H1 (cell line): ENCODE measurements around the gene CORO7. TPM values are rescaled to one million over a fixed set of nuclear protein-coding genes. Genes with fewer than 3 reads are reported as not detected.

ENCODE experiments used
- CTCF ChIA-PET: fragments of 300-600 bp; sonication (Branson Sonifier 250); formaldehyde crosslinking; loops from one replicate; lab custom pipeline; 2021; ENCODE audit not compliant: partially characterized antibody; lab: Charles Lee
- POLR2A ChIA-PET: fragments of 300-600 bp; sonication (Branson Sonifier 250); formaldehyde crosslinking; loops from one replicate; lab custom pipeline; 2021; ENCODE audit warnings: inconsistent platforms; ENCODE audit not compliant: partially characterized antibody; lab: Charles Lee
- DNase-seq, 2 experiments: peaks; one replicate each; pipeline versions ENCODE4 v3.0.0 to v3.0.0-alpha.2; 2010 to 2022; ENCODE audit warnings: low spot score in 2 of 2, low read depth in 1 of 2, mixed read lengths in 1 of 2
- FAIRE-seq: peaks from 2 replicates; lab custom pipeline; 2011; peaks lifted over from hg19 to GRCh38; lab: Jason Lieb, UNC
- H2AFZ ChIP-seq: 2 replicates; pipeline ENCODE4 v1.8.1; 2012; ENCODE audit warnings: low read length, inconsistent platforms
- H2AK5ac ChIP-seq: 2 replicates; pipeline ENCODE4 v1.6.1; 2013; ENCODE audit warnings: low read depth, low read length
- H2BK120ac ChIP-seq: replicated peaks from 2 replicates; pipeline ENCODE3; 2013; ENCODE audit warnings: low read depth, low read length, inconsistent platforms
- H2BK12ac ChIP-seq: 2 replicates; pipeline ENCODE4 v1.6.1; 2013; ENCODE audit warnings: low read depth, low read length
- H2BK15ac ChIP-seq: 2 replicates; pipeline ENCODE4 v1.6.1; 2013; ENCODE audit warnings: low read length
- H2BK20ac ChIP-seq: 2 replicates; pipeline ENCODE4 v1.6.1; 2013; ENCODE audit warnings: low read length
- H2BK5ac ChIP-seq: 2 replicates; pipeline ENCODE4 v1.6.1; 2013; ENCODE audit warnings: low read depth, low read length
- H3K14ac ChIP-seq: 2 replicates; pipeline ENCODE4 v1.6.1; 2013; ENCODE audit warnings: inconsistent platforms; ENCODE audit not compliant: insufficient read length
- H3K18ac ChIP-seq: 2 replicates; pipeline ENCODE4 v1.6.1; 2013; ENCODE audit warnings: low read length; ENCODE audit errors: extremely low read depth
- H3K23ac ChIP-seq: 2 replicates; pipeline ENCODE4 v1.6.1; 2013; ENCODE audit warnings: inconsistent platforms; ENCODE audit not compliant: insufficient read length
- H3K23me2 ChIP-seq: 2 replicates; pipeline ENCODE4 v1.6.1; 2013; ENCODE audit warnings: low read depth, low read length
- H3K27ac ChIP-seq: 2 replicates; pipeline ENCODE4 v1.6.1; 2011; ENCODE audit warnings: low read depth, low read length, inconsistent platforms
- H3K27me3 ChIP-seq, 4 experiments: replicated peaks in 1 of 4; 1 replicate in 1 of 4; 2 replicates in 3 of 4; pipeline versions ENCODE4 v1.6.1 to v1.8.1; 2011 to 2013; ENCODE audit warnings: low read length in 3 of 4, mild to moderate bottlenecking in 3 of 4, inconsistent platforms in 2 of 4, mixed read lengths in 2 of 4, moderate library complexity in 1 of 4; ENCODE audit not compliant: control insufficient read depth in 3 of 4, insufficient read depth in 3 of 4; ENCODE audit errors: extremely low read depth in 1 of 4
- H3K36me3 ChIP-seq, 4 experiments: 2 replicates each; pipeline versions ENCODE4 v1.6.1 to v1.8.1; 2011 to 2013; ENCODE audit warnings: mild to moderate bottlenecking in 4 of 4, low read length in 3 of 4, moderate library complexity in 2 of 4, control low read depth in 1 of 4, inconsistent platforms in 1 of 4; ENCODE audit not compliant: insufficient read depth in 4 of 4, control insufficient read depth in 2 of 4
- H3K4ac ChIP-seq: replicated peaks from 2 replicates; pipeline ENCODE3; 2013; ENCODE audit warnings: low read length, low read depth, mixed read lengths, inconsistent platforms; ENCODE audit not compliant: insufficient read length
- H3K4me1 ChIP-seq, 4 experiments: replicated peaks in 1 of 4; 1 replicate in 1 of 4; 2 replicates in 3 of 4; pipeline versions ENCODE4 v1.6.1 to v1.8.1; 2011 to 2013; ENCODE audit warnings: low read length in 3 of 4, inconsistent platforms in 2 of 4, mixed read lengths in 1 of 4; ENCODE audit not compliant: insufficient read depth in 4 of 4, control insufficient read depth in 3 of 4
- H3K4me2 ChIP-seq, 2 experiments: 2 replicates each; pipeline versions ENCODE4 v1.6.1 to v1.8.1; 2011 to 2013; ENCODE audit warnings: low read depth in 2 of 2, low read length in 2 of 2, control low read depth in 1 of 2, inconsistent platforms in 1 of 2, mild to moderate bottlenecking in 1 of 2; ENCODE audit not compliant: insufficient read depth in 1 of 2
- H3K4me3 ChIP-seq, 4 experiments: fragments of 200-600, 300-600 bp in 1 of 4; sonication (generic), shearing (Covaris generic), sonication (Bioruptor Twin) in 1 of 4; 2 replicates each; pipeline versions ENCODE4 v1.5.1 to v1.8.1; 2011 to 2016; ENCODE audit warnings: low read length in 4 of 4, low read depth in 3 of 4, control low read depth in 2 of 4, inconsistent platforms in 2 of 4, mild to moderate bottlenecking in 2 of 4, mixed read lengths in 1 of 4, moderate library complexity in 1 of 4; ENCODE audit not compliant: insufficient read depth in 2 of 4; ENCODE audit errors: extremely low read depth in 1 of 4
- H3K56ac ChIP-seq: replicated peaks from 2 replicates; pipeline ENCODE3; 2013; ENCODE audit warnings: low read depth, mild to moderate bottlenecking, mixed read lengths, low read length, inconsistent platforms; ENCODE audit not compliant: insufficient read length
- H3K79me1 ChIP-seq: 2 replicates; pipeline ENCODE4 v1.6.1; 2013; ENCODE audit warnings: low read depth, low read length, control low read depth
- H3K79me2 ChIP-seq, 2 experiments: 2 replicates each; pipeline versions ENCODE4 v1.6.1 to v1.8.1; 2012 to 2013; ENCODE audit warnings: low read length in 2 of 2, mild to moderate bottlenecking in 2 of 2, inconsistent platforms in 1 of 2; ENCODE audit not compliant: insufficient read depth in 2 of 2, control insufficient read depth in 1 of 2
- H3K9ac ChIP-seq, 4 experiments: replicated peaks in 1 of 4; 1 replicate in 1 of 4; 2 replicates in 3 of 4; pipeline versions ENCODE4 v1.6.1 to v1.8.1; 2011 to 2013; ENCODE audit warnings: low read depth in 3 of 4, low read length in 3 of 4, control low read depth in 2 of 4, mild to moderate bottlenecking in 2 of 4, moderate library complexity in 2 of 4, inconsistent platforms in 1 of 4; ENCODE audit errors: extremely low read depth in 1 of 4
- H3K9me3 ChIP-seq, 2 experiments: 2 replicates each; pipeline versions ENCODE4 v1.6.1 to v1.8.1; 2012 to 2013; ENCODE audit warnings: mild to moderate bottlenecking in 2 of 2, moderate library complexity in 2 of 2, control low read depth in 1 of 2, inconsistent platforms in 1 of 2, low read depth in 1 of 2, low read length in 1 of 2, mixed read lengths in 1 of 2; ENCODE audit not compliant: insufficient read depth in 2 of 2
- H4K20me1 ChIP-seq, 2 experiments: replicated peaks in 1 of 2; 2 replicates each; pipeline versions ENCODE3 to v1.8.1; 2011 to 2013; ENCODE audit warnings: inconsistent platforms in 2 of 2, low read length in 2 of 2, mild to moderate bottlenecking in 1 of 2; ENCODE audit not compliant: insufficient read depth in 2 of 2, control insufficient read depth in 1 of 2
- H4K5ac ChIP-seq: 2 replicates; pipeline ENCODE4 v1.6.1; 2013; ENCODE audit warnings: low read length, low read depth, mixed read lengths, inconsistent platforms; ENCODE audit not compliant: insufficient read length
- H4K8ac ChIP-seq: 2 replicates; pipeline ENCODE4 v1.8.0; 2013; ENCODE audit warnings: mild to moderate bottlenecking, moderate library complexity, low read length, inconsistent platforms; ENCODE audit not compliant: insufficient read depth; ENCODE audit errors: extremely low read depth
- H4K91ac ChIP-seq: replicated peaks from 2 replicates; pipeline ENCODE3; 2013; ENCODE audit warnings: low read length, mixed read lengths, inconsistent platforms; ENCODE audit not compliant: insufficient read length
- RAD21 ChIP-seq, 2 experiments: IDR thresholded peaks in 1 of 2; conservative IDR thresholded peaks in 1 of 2; 2 replicates each; pipeline ENCODE4 v1.6.1; 2011; ENCODE audit warnings: low read depth in 2 of 2, low read length in 2 of 2, improper control_type of control experiment in 1 of 2, inconsistent platforms in 1 of 2, mild to moderate bottlenecking in 1 of 2, moderate library complexity in 1 of 2
- SP2 ChIP-seq: IDR thresholded peaks from 2 replicates; pipeline ENCODE4 v1.6.1; 2012; ENCODE audit warnings: mild to moderate bottlenecking, low read length, inconsistent platforms
- TEAD4 ChIP-seq: IDR thresholded peaks from 2 replicates; pipeline ENCODE4 v1.6.1; 2012; ENCODE audit warnings: low read depth, low read length, inconsistent platforms, mixed read lengths
- WGBS, 2 experiments: shearing (Covaris generic) in 1 of 2; methylation state at CpG; one replicate each; pipeline versions ENCODE4 v1.1.6 to v1.1.7; 2013 to 2015; ENCODE audit warnings: low lambda C conversion rate in 2 of 2, mixed read lengths in 2 of 2, inconsistent platforms in 1 of 2, low coverage in 1 of 2, missing lambda C conversion rate in 1 of 2; ENCODE audit not compliant: insufficient replicate concordance in 2 of 2, insufficient coverage in 1 of 2, insufficient read length in 1 of 2; ENCODE audit errors: extremely low coverage in 1 of 2, missing lambda C conversion rate in 1 of 2; 5-methylcytosine and 5-hydroxymethylcytosine counted together
- polyA plus RNA-seq, 7 experiments: library from polyadenylated mRNA; depleted of rRNA in 3 of 7; stranded (reverse) in 5 of 7; unstranded in 2 of 7; fragments of >200 nt in 5 of 7; fragments of 200-250 nt in 2 of 7; gene quantifications; 1 replicate in 5 of 7; 2 replicates in 1 of 7; 4 replicates in 1 of 7; pipeline versions ENCODE4 v1.2.1 to v1.2.3, GENCODE V29; 2011 to 2013; ENCODE audit warnings: missing spikeins in 2 of 7, mixed read lengths in 2 of 7
- total RNA-seq: library from RNA; stranded (reverse); fragmentation: NEBNext Ultra II Directional; extraction: Animal tissue kit (Norgen Biotek cat#: 25700); gene quantifications from 2 replicates; pipeline ENCODE4 v1.2.1, GENCODE V29; 2021
- TF ChIP-seq, protein P1 (sequence below), 3 experiments: IDR thresholded peaks; 1 replicate in 2 of 3; 2 replicates in 1 of 3; pipeline versions ENCODE4 v1.5.1 to v1.6.1; 2011; ENCODE audit warnings: low read length in 3 of 3, mild to moderate bottlenecking in 3 of 3, inconsistent platforms in 2 of 3, low read depth in 1 of 3, moderate library complexity in 1 of 3; ENCODE audit not compliant: insufficient read depth in 1 of 3; ENCODE audit errors: control extremely low read depth in 1 of 3

CORO7 gene
- total and polyA plus RNA-seq, 2 of the 8 experiments (the other 6 are each of a cell fraction or from before 2014, with no cell fraction given), result 25.2 to 29.8 TPM

DNA sequence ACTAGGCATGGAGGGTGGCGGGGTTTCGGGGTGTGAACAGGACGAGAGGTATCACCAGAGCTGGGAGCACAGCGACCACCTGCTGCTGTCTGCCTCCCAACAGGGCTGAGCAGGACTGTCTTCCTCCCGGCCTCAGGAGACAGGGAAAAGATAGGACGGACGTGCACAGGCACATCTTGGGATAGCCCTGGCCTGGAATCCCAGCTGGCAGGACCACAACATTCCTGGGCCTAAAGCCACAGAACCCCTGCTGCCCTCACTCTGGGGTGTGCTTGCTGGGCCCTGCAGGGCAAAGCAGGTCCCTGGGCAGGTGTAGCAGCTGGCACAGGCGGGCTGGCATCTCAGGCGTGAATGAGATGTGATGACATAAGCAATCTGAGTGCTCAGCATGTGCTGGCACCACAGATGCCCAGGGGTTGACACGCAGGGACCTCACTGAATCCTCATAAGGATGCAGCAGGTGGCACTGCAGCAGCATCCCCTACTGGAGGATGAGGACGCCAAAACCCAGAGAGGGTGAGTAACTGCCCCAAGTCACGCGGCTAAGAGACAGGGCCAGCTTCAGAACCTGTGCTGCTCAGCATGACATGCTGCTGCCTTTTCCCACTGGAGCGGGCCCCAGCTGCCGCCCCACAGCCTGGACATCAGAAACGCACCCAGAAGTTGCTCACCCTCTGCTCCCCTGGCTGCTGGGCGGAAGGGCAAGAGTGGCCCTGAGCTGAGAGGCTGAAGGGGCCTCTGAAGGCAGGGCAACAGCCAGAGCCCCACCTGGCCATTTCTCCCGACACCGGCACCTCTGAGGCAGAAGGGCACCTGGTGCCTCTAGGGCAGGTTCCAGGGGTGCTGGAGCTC, 7.1 kb downstream of the CORO7 start:
- CTCF ChIA-PET, result interaction anchor here (0.6 to 17.2 kb wide), 14 partner anchors 6 to 556 kb away, joined by 3 to 659 read pairs (median 4); no protein-coding TSS in a partner anchor

More for the DNA sequence above, 7.1 kb downstream of the CORO7 start:
- no peak overlapping the region for H3K18ac ChIP-seq
- no peak overlapping the region for H3K23ac ChIP-seq
- H3K27ac ChIP-seq, result no peak overlapping the region
- no peak overlapping the region for H4K8ac ChIP-seq
- H3K9ac ChIP-seq, result no peak overlapping the region; a peak in 1 of 7 replicates
- H2BK15ac ChIP-seq, result no peak overlapping the region
- 0 out of 2 replicates have a peak, but pooled peaks cover 3% of the 10 kb centered on the region for H3K79me1 ChIP-seq
- no peak for FAIRE-seq
- no peaks in the 10 kb centered on the region for H3K79me2 ChIP-seq
- no peaks in the 10 kb centered on the region for H3K23me2 ChIP-seq
- no peak overlapping the region for H3K4me2 ChIP-seq
- peak overlapping the region; percentile 5; the same call in 1 of the 2 replicates for H2BK5ac ChIP-seq
- H3K9me3 ChIP-seq, result no peaks in the 10 kb centered on the region
- no peak overlapping the region for H2BK20ac ChIP-seq
- 89% methylated on average over 17 of the region's 19 CpGs; no CpG with 5 or more reads in 1 of the 2 experiments for WGBS, 2 experiments
- no peak overlapping the region for H2BK120ac ChIP-seq
- H3K36me3 ChIP-seq, result no peaks in the 10 kb centered on the region; a peak in 1 of 8 replicates
- peak in 1 of 2 experiments; percentile 49 for DNase-seq
- no peak overlapping the region for H3K4ac ChIP-seq
- no peak overlapping the region for H2AK5ac ChIP-seq
- POLR2A ChIA-PET, result interaction anchor here (1.5 to 1.7 kb wide), 2 partner anchors 53 to 59 kb away, joined by 3 to 6 read pairs; no protein-coding TSS in a partner anchor
- no peak for TF ChIP-seq SP2
- TF ChIP-seq, protein P1, sequence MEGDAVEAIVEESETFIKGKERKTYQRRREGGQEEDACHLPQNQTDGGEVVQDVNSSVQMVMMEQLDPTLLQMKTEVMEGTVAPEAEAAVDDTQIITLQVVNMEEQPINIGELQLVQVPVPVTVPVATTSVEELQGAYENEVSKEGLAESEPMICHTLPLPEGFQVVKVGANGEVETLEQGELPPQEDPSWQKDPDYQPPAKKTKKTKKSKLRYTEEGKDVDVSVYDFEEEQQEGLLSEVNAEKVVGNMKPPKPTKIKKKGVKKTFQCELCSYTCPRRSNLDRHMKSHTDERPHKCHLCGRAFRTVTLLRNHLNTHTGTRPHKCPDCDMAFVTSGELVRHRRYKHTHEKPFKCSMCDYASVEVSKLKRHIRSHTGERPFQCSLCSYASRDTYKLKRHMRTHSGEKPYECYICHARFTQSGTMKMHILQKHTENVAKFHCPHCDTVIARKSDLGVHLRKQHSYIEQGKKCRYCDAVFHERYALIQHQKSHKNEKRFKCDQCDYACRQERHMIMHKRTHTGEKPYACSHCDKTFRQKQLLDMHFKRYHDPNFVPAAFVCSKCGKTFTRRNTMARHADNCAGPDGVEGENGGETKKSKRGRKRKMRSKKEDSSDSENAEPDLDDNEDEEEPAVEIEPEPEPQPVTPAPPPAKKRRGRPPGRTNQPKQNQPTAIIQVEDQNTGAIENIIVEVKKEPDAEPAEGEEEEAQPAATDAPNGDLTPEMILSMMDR (IDR thresholded peaks at IDR 0.05; ENCODE audit: control extremely low read depth in 1 of 3, insufficient read depth in 1 of 3, low read depth in 1 of 3, low read length in 3 of 3), result peak; percentile 34 to 59 (median 40); a peak in 3 of 4 replicates
- peak; percentile 47; the same call in 1 of the 2 replicates for TF ChIP-seq TEAD4
- TF ChIP-seq RAD21 (IDR thresholded peaks at IDR 0.05 in 1 of 2, conservative IDR thresholded peaks at IDR 0.05 in 1 of 2; ENCODE audit: low read depth in 2 of 2, low read length in 2 of 2), result peak; percentile 17 to 43; a peak in 2 of 4 replicates
- H2BK12ac ChIP-seq, result no peak overlapping the region
- peaks cover 0 to 4% (median 0%) of the 10 kb centered on the region in 4 experiments; a peak in 3 of 7 replicates for H3K4me1 ChIP-seq
- no peak overlapping the region for H4K5ac ChIP-seq
- H3K27me3 ChIP-seq, result no peaks in the 10 kb centered on the region
- no peak overlapping the region for H2AFZ ChIP-seq
- no peak overlapping the region for H4K91ac ChIP-seq
- H4K20me1 ChIP-seq, result peaks cover 0 to 11% of the 10 kb centered on the region in 2 experiments
- no peak overlapping the region for H3K4me3 ChIP-seq
- no peak overlapping the region for H3K14ac ChIP-seq
- H3K56ac ChIP-seq, result no peak overlapping the region
